DOHH2 (cell line): ENCODE data around the gene SIGLEC6.

ENCODE experiments used
- CTCF ChIP-seq: fragments of 200-600 bp; sonication (generic); IDR thresholded peaks from one replicate; pipeline ENCODE4 v1.5.1; 2014; ENCODE audit warnings: antibody characterized with exemption, mild to moderate bottlenecking, low read depth, low read length; ENCODE audit not compliant: poor library complexity, severe bottlenecking
- EZH2phosphoT487 ChIP-seq: fragments of 200-600 bp; sonication (generic); IDR thresholded peaks from 2 replicates; pipeline ENCODE4 v1.6.1; 2017; ENCODE audit warnings: borderline replicate concordance, mild to moderate bottlenecking, antibody characterized with exemption, low read length, moderate library complexity, mixed read lengths

- TF ChIP-seq CTCF, result no peak
- no peak for TF ChIP-seq EZH2phosphoT487
Observed at GRCh38 chr19:51546650-51547396, 15.4 kb upstream of the SIGLEC6 start.
